IMR-90 (cell line): ENCODE measurements around the gene TAF3. TPM values are rescaled to one million over a fixed set of nuclear protein-coding genes. Genes with fewer than 3 reads are reported as not detected.

Experiments
- ATAC-seq: fragments of 200-7000 bp; cut with Tn5 transposase; 2 replicates; pipeline ENCODE4 v1.9.1; 2020; ENCODE audit warnings: low read depth, mild to moderate bottlenecking, moderate library complexity
- BruUV-seq: library from RNA; stranded (reverse); fragments of 400-500 nt; replicated peaks from 2 replicates; lab custom pipeline; 2021; lab: Mats Ljungman, UMichigan
- CTCF ChIA-PET: fragments of 300-600 bp; formaldehyde crosslinking; extraction: SDS; loops from one replicate; lab custom pipeline; 2021; ENCODE audit warnings: antibody characterized with exemption; lab: Yijun Ruan, JAX
- POLR2A ChIA-PET: fragments of 300-600 bp; sonication (Branson Sonifier 250); formaldehyde crosslinking; loops from one replicate; lab custom pipeline; 2022; ENCODE audit warnings: antibody characterized with exemption; ENCODE audit not compliant: unreplicated experiment; lab: Charles Lee
- DNase-seq: peaks from one replicate; pipeline ENCODE4 v3.0.0; 2013
- H2AFZ ChIP-seq: replicated peaks from 2 replicates; pipeline ENCODE3; 2013; ENCODE audit warnings: low read length, mild to moderate bottlenecking; ENCODE audit not compliant: poor library complexity
- H2AK5ac ChIP-seq: 2 replicates; pipeline ENCODE4 v1.6.1; 2013; ENCODE audit warnings: low read depth, low read length, inconsistent platforms
- H2AK9ac ChIP-seq: replicated peaks from 2 replicates; pipeline ENCODE3; 2013; ENCODE audit warnings: mild to moderate bottlenecking, low read depth, low read length, moderate library complexity; ENCODE audit not compliant: poor library complexity
- H2BK120ac ChIP-seq: 2 replicates; pipeline ENCODE4 v1.6.1; 2013; ENCODE audit warnings: low read depth, low read length, inconsistent platforms
- H2BK15ac ChIP-seq: 3 replicates; pipeline ENCODE4 v1.6.1; 2013; ENCODE audit warnings: low read depth, low read length, inconsistent platforms
- H2BK20ac ChIP-seq: 2 replicates; pipeline ENCODE4 v1.6.1; 2013; ENCODE audit warnings: low read depth, mild to moderate bottlenecking, inconsistent platforms, low read length, moderate library complexity
- H2BK5ac ChIP-seq: 2 replicates; pipeline ENCODE4 v1.6.1; 2013; ENCODE audit warnings: mild to moderate bottlenecking, low read depth, low read length, inconsistent platforms; ENCODE audit not compliant: poor library complexity, severe bottlenecking
- H3K14ac ChIP-seq: replicated peaks from 2 replicates; pipeline ENCODE4 v1.6.1; 2013; ENCODE audit warnings: low read depth, low read length, inconsistent platforms
- H3K18ac ChIP-seq: 2 replicates; pipeline ENCODE4 v1.6.1; 2013; ENCODE audit warnings: low read depth, low read length, control low read depth
- H3K23ac ChIP-seq: 2 replicates; pipeline ENCODE4 v1.6.1; 2013; ENCODE audit warnings: low read depth, low read length, inconsistent platforms
- H3K27ac ChIP-seq: 2 replicates; pipeline ENCODE4 v1.5.1; 2013; ENCODE audit warnings: mild to moderate bottlenecking, control low read depth, low read length; ENCODE audit not compliant: insufficient read depth
- H3K27me3 ChIP-seq: 2 replicates; pipeline ENCODE4 v1.6.1; 2013; ENCODE audit warnings: low read length; ENCODE audit not compliant: control insufficient read depth, insufficient read depth
- H3K36me3 ChIP-seq: 2 replicates; pipeline ENCODE4 v1.6.1; 2013; ENCODE audit warnings: low read length, mixed read lengths; ENCODE audit not compliant: control insufficient read depth, insufficient read depth
- H3K4ac ChIP-seq: 2 replicates; pipeline ENCODE4 v1.6.1; 2013; ENCODE audit warnings: low read depth, low read length, inconsistent platforms
- H3K4me1 ChIP-seq: 2 replicates; pipeline ENCODE4 v1.6.1; 2013; ENCODE audit warnings: low read length, mixed read lengths; ENCODE audit not compliant: control insufficient read depth, insufficient read depth
- H3K4me2 ChIP-seq: 2 replicates; pipeline ENCODE4 v1.6.1; 2013; ENCODE audit warnings: low read depth, mild to moderate bottlenecking, control low read depth, low read length, moderate library complexity
- H3K4me3 ChIP-seq: 2 replicates; pipeline ENCODE4 v1.5.1; 2013; ENCODE audit warnings: low read depth, mild to moderate bottlenecking, control low read depth, low read length, moderate library complexity; ENCODE audit not compliant: insufficient read depth
- H3K56ac ChIP-seq: 2 replicates; pipeline ENCODE4 v1.6.1; 2013; ENCODE audit warnings: low read length, inconsistent platforms; ENCODE audit not compliant: insufficient read depth; ENCODE audit errors: extremely low read depth
- H3K79me1 ChIP-seq, 2 experiments: 2 replicates each; pipeline ENCODE4 v1.6.1; 2013; ENCODE audit warnings: low read length in 2 of 2, inconsistent platforms in 1 of 2, low read depth in 1 of 2
- H3K9ac ChIP-seq: 2 replicates; pipeline ENCODE4 v1.6.1; 2013; ENCODE audit warnings: low read depth, low read length, control low read depth
- H3K9me1 ChIP-seq: 2 replicates; pipeline ENCODE4 v1.6.1; 2013; ENCODE audit warnings: low read length, inconsistent platforms; ENCODE audit not compliant: insufficient read depth
- H3K9me3 ChIP-seq: 2 replicates; pipeline ENCODE4 v1.6.1; 2013; ENCODE audit warnings: low read length; ENCODE audit not compliant: control insufficient read depth, insufficient read depth
- H4K20me1 ChIP-seq: 2 replicates; pipeline ENCODE4 v1.6.1; 2013; ENCODE audit warnings: low read length, inconsistent platforms; ENCODE audit not compliant: insufficient read depth
- H4K5ac ChIP-seq: 2 replicates; pipeline ENCODE4 v1.6.1; 2013; ENCODE audit warnings: mild to moderate bottlenecking, low read depth, low read length, control low read depth
- H4K8ac ChIP-seq, 2 experiments: 2 replicates each; pipeline ENCODE4 v1.6.1; 2013; ENCODE audit warnings: low read depth in 2 of 2, low read length in 2 of 2, control low read depth in 1 of 2, inconsistent platforms in 1 of 2
- H4K91ac ChIP-seq: 2 replicates; pipeline ENCODE4 v1.6.1; 2013; ENCODE audit warnings: low read depth, low read length, inconsistent platforms; ENCODE audit not compliant: insufficient read depth
- BHLHE40 ChIP-seq: fragments of 150-350 bp; IDR thresholded peaks from 2 replicates; pipeline ENCODE4 v1.6.1; 2016; ENCODE audit warnings: mild to moderate bottlenecking, low read depth, low read length
- CEBPB ChIP-seq: IDR thresholded peaks from 2 replicates; pipeline ENCODE4 v1.6.1; 2012; ENCODE audit warnings: low read depth, low read length, improper control_type of control experiment
- CHD1 ChIP-seq: IDR thresholded peaks from 2 replicates; pipeline ENCODE4 v1.6.1; 2012; ENCODE audit warnings: low read depth, low read length, improper control_type of control experiment
- ELK1 ChIP-seq: fragments of 150-350 bp; IDR thresholded peaks from 2 replicates; pipeline ENCODE4 v1.6.1; 2016; ENCODE audit warnings: low read depth, mild to moderate bottlenecking, low read length, moderate library complexity, borderline replicate concordance
- FOS ChIP-seq: fragments of 150-350 bp; IDR thresholded peaks from 2 replicates; pipeline ENCODE4 v1.6.1; 2016; ENCODE audit warnings: low read depth, low read length
- MAFK ChIP-seq: IDR thresholded peaks from 2 replicates; pipeline ENCODE4 v1.6.1; 2012; ENCODE audit warnings: low read depth, low read length, improper control_type of control experiment
- MAZ ChIP-seq: IDR thresholded peaks from 2 replicates; pipeline ENCODE4 v1.6.1; 2012; ENCODE audit warnings: low read depth, mild to moderate bottlenecking, low read length, improper control_type of control experiment, moderate library complexity, borderline replicate concordance
- MXI1 ChIP-seq: IDR thresholded peaks from 2 replicates; pipeline ENCODE4 v1.6.1; 2012; ENCODE audit warnings: low read depth, mild to moderate bottlenecking, low read length, moderate library complexity, borderline replicate concordance
- NFE2L2 ChIP-seq: fragments of 150-350 bp; IDR thresholded peaks from 2 replicates; pipeline ENCODE4 v1.6.1; 2016; ENCODE audit warnings: low read depth, mild to moderate bottlenecking, low read length
- POLR2A ChIP-seq: IDR thresholded peaks from 2 replicates; pipeline ENCODE4 v1.6.1; 2012; ENCODE audit warnings: mild to moderate bottlenecking, low read depth, low read length
- RAD21 ChIP-seq: IDR thresholded peaks from 2 replicates; pipeline ENCODE4 v1.6.1; 2012; ENCODE audit warnings: low read length, improper control_type of control experiment
- RCOR1 ChIP-seq: IDR thresholded peaks from 2 replicates; pipeline ENCODE4 v1.6.1; 2012; ENCODE audit warnings: mild to moderate bottlenecking, low read length, improper control_type of control experiment; ENCODE audit not compliant: insufficient replicate concordance
- USF2 ChIP-seq: fragments of 150-350 bp; IDR thresholded peaks from 2 replicates; pipeline ENCODE4 v1.6.1; 2017; ENCODE audit warnings: mild to moderate bottlenecking, antibody characterized with exemption, low read length, low read depth
- WGBS, 2 experiments: methylation state at CpG; one replicate each; pipeline versions ENCODE4 v1.1.5 to v1.1.7; 2013; ENCODE audit warnings: missing lambda C conversion rate in 2 of 2; ENCODE audit not compliant: insufficient read length in 1 of 2; ENCODE audit errors: extremely low coverage in 2 of 2; 5-methylcytosine and 5-hydroxymethylcytosine counted together
- dilution Hi-C: fragments of 300-500 bp; cut with HindIII; formaldehyde crosslinking; loops from one replicate; pipeline ENCODE4 v1.14.3; 2018; ENCODE audit warnings: low sequenced_read_pairs; ENCODE audit not compliant: unreplicated experiment
- in situ Hi-C: fragments of 300-500 bp; cut with MboI; formaldehyde crosslinking; loops from 3 replicates; pipeline ENCODE4 v1.14.3; 2019; ENCODE audit warnings: low sequenced_read_pairs, inconsistent platforms, mixed read lengths
- intact Hi-C: fragments of 100-400 bp; cut with micrococcal nuclease; formaldehyde crosslinking; loops from 2 replicates; pipeline ENCODE4 v1.10.0; 2022
- polyA plus RNA-seq, 3 experiments: library from polyadenylated mRNA; depleted of rRNA; stranded (reverse); fragments of >200 nt; gene quantifications; 2 replicates each; pipeline ENCODE4 v1.2.3, GENCODE V29; 2012; ENCODE audit warnings: low replicate concordance in 1 of 3
- total RNA-seq: library from RNA; depleted of rRNA; stranded (reverse); fragments of >200 nt; gene quantifications from 2 replicates; pipeline ENCODE4 v1.2.3, GENCODE V29; 2012

TAF3 gene
- total and polyA plus RNA-seq, 2 of the 4 experiments (the other 2 are of a cell fraction) = 1.4 to 2.3 TPM

DNA sequence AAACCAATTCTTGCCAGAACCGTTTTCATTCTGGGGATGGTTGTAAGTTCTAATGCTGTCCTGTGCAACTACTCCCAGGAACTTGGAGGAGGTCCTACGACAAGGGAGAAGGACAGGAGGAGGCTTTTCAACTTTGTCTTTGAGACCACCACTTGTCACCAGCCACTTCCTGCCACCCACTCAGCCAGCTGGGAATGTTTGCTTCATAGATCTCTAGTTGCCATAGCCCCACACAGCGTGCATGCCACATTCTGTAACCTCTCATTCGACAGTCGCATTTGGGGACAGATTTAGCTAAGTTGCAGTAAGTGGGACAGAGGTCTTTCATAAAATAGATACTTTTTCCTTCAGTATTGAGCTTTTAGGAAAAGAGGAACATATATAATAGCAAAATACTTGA lies 78.0 kb downstream of the TAF3 start:
- dilution Hi-C loops = no loop called here

More for the DNA sequence above, 78.0 kb downstream of the TAF3 start:
- Histone ChIP-seq H3K9me3 (no peaks in the 10 kb centered on the region), H3K36me3 (peaks cover 5% of the 10 kb centered on the region; the same call in 1 of the 2 replicates), H4K20me1 (no peaks in the 10 kb centered on the region), H3K4me2 (no peak overlapping the region), H3K23ac (no peak overlapping the region), H2BK120ac (no peak overlapping the region), H3K27me3 (no peaks in the 10 kb centered on the region), H2BK5ac (no peak overlapping the region), H4K8ac (no peak overlapping the region), H3K14ac (no peak overlapping the region), H3K18ac (no peak overlapping the region), H4K91ac (no peak overlapping the region), H3K79me1 (peaks cover 2 to 5% of the 10 kb centered on the region in 2 experiments; a peak in 3 of 4 replicates), H3K4me3 (no peak overlapping the region), H2BK20ac (no peak overlapping the region), H2AK5ac (no peak overlapping the region), H2AK9ac (no peak overlapping the region), H3K9me1 (no peaks in the 10 kb centered on the region), H2AFZ (no peak overlapping the region), H2BK15ac (no peak overlapping the region), H3K4me1 (no peaks in the 10 kb centered on the region), H3K56ac (no peak overlapping the region), H3K9ac (no peak overlapping the region), H3K4ac (no peak overlapping the region), H3K27ac (no peak overlapping the region), H4K5ac (no peak overlapping the region)
- intact Hi-C loops (no loop called here), in situ Hi-C loops (no loop called here)
- no TSS peak for BruUV-seq
- CTCF ChIA-PET = no interaction called here
- POLR2A ChIA-PET = no interaction called here
- no CpG with 5 or more reads among the region's 5 CpGs for WGBS, 2 experiments
- ATAC-seq = no peak
- no peak for TF ChIP-seq CEBPB
- no peak for TF ChIP-seq CHD1
- TF ChIP-seq RAD21 = no peak
- TF ChIP-seq USF2 = no peak
- TF ChIP-seq RCOR1 = no peak
- no peak for TF ChIP-seq BHLHE40
- no peak for TF ChIP-seq MAZ
- TF ChIP-seq POLR2A = no peak
- TF ChIP-seq MAFK = no peak
- TF ChIP-seq MXI1 = no peak
- TF ChIP-seq NFE2L2 = no peak
- no peak for TF ChIP-seq FOS
- TF ChIP-seq ELK1 = no peak
- no peak for DNase-seq
